ENCODE measurements around the gene SF3A2.
"Not testable (repeated sequence)": the region's sequence is repeated elsewhere in the genome, so short reads cannot be mapped to it uniquely, and the experiment has no call there.

SF3A2 gene

DNA sequence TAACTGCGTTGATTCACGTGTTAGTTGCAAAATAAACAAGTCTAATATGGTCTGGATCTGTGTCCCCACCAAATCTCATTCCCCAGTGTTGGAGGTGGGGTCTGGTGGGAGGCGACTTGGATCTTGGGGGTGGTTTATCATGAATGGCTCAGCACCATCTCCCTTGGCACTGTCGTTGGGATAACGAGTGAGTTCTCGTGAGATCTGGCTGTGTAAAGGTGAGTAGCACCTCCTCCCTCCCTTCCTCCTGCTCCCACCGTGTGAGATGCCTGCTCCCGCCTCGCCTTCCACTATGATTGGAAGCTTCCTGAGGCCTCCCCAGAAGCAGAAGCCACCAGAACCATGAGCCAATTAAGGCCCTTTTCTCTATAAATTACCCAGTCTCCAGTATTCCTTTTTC is 40.5 kb downstream of the SF3A2 start:
- no peak for DNase-seq

DNA sequence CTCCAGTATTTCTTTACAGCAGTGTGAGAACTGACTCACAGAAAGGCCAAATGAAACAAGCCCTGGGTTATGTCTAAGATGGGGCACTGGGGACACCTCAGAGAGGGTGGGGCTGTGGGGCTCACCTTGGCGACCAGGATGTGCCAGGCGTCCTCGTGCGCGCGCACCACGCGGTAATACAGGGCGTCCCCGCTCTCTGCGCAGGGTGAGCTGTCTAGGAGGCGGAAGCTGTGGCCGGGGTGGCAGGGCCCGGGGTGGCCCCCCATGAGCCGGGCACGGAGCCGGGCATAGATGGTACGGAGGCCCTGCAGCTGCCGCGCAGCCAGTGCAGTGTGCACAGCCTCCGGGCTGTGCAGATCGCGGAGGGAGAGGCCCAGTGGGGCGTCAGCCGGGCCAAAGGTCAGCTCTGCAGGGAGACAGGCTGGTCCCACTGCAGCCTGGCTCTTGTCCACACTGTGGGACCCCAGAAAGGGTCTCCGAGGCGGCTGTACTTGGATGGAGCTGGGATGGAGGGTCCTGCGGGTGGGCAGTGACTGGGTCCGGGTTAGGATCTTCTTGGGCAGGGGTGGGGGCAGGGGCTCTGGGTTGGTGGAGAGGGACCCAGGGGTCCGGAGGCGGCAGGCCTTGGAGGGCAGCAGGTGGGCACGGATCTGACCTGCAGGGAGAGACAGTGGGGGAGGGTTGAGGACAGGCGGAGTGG is 42.0 kb downstream of the SF3A2 start:
- no peak for DNase-seq

DNA sequence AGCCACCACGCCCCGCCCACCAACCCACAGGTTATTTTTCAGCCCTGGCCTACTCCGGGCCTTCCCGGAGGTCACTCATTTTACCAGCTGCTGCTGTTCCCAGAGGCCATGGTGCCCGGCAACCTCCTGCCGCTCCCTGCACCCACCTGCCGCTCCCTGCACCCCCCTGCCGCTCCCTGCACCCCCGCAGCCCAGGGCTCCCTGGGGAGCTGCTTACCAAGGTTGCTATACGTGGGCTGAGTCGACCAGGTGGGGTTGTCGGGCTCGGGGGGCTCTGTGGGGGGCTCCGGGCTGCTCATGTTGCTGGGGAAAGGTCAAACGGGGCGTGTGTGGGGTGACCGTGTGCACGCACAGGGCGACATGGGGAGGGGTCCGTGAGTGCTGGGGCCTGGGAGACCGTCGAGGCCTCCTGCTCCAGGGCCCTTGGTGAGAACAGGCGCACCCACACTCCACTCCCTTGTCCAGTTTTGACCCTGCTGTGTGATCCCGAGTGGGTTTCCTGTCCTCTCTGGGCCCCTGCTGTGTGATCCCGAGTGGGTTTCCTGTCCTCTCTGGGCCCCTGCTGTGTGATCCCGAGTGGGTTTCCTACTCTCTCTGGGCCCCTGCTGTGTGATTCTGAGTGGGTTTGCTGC is 44.1 kb downstream of the SF3A2 start:
- DNase-seq, result no peak

DNA sequence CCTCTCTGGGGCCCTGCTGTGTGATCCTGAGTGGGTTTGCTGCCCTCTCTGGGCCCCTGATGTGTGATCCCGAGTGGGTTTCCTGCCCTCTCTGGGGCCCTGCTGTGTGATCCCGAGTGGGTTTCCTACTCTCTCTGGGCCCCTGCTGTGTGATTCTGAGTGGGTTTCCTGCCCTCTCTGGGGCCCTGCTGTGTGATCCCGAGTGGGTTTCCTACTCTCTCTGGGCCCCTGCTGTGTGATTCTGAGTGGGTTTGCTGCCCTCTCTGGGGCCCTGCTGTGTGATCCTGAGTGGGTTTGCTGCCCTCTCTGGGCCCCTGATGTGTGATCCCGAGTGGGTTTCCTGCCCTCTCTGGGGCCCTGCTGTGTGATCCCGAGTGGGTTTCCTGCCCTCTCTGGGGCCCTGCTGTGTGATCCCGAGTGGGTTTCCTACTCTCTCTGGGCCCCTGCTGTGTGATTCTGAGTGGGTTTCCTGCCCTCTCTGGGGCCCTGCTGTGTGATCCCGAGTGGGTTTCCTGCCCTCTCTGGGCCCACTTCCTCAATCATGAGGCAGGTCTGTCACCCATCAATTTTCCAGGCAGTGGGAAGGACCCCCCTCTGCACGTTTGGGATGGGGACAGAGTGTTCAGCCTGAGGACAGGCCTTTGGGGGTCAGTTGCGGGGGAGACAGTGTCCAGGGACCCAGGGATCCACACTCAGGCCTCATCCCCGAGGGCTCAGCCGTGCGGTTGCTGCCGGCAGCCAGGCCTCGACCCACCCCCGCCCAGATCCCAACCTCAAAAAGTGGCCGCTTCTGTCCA is 44.8 kb downstream of the SF3A2 start:
- not testable (repeated sequence) for DNase-seq

DNA sequence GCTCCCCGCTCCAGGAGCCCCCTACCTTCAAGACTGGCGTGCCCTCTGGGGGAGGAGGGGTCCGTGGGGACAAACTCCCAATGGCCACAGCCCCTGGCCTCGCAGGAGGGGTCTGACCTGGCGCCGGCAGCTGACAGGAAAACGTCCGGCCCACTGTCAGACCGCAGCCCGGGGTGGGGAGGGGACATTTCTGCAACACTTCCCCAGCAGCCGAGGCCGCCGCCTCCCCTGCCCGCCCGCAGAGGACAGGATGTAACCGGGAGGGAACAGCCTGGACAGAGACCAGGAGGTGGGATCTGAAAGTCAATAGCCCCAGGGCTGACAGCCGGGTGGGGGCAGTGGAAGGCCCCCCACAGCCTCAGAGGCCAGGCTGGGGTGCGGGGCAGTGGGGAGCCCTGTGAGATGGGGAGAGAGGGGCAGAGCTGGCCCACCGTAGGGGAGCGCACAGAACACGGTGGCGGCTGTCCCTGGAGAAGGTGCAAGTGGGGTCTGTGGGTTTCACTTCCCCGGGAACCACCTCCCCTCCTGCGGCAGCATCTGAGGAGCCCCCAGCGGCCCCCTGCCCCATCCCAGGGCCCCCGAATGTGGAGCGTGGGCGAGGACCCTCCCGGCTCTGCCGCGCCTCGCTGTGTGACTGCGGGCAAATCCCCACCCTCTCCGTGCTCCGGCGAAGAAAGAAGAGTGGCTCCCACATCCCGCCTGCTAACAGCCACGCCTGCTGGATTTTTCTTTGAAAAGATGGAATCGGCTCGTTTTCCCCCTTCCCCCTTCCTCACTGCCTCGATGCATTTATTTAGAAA is 45.6 kb downstream of the SF3A2 start, which contains the start of gene PEAK3:
Gene PEAK3, minus strand, starts transcription at position 114 of the 800 bp plus-strand sequence. CDS start 1,244 bp downstream, outside the sequence.
- no peak for DNase-seq

DNA sequence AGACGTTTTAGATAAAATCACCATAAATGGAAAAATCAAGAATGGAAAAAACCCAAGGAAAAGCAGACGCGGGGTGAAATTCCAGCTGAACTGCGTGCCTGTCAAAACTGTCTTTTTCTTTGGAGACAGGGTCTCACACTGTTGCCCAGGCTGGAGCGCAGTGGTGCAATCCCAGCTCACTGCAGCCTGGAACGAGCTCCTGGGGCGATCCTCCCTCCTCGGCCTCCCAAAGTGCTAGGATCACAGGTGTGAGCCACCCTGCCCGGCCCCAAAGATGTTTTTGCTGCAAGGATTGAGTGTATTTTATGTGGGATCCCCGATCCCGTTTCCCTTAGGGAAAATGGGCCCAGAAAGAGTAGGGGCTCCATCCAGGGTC is 46.2 kb downstream of the SF3A2 start:
- no peak for DNase-seq

DNA sequence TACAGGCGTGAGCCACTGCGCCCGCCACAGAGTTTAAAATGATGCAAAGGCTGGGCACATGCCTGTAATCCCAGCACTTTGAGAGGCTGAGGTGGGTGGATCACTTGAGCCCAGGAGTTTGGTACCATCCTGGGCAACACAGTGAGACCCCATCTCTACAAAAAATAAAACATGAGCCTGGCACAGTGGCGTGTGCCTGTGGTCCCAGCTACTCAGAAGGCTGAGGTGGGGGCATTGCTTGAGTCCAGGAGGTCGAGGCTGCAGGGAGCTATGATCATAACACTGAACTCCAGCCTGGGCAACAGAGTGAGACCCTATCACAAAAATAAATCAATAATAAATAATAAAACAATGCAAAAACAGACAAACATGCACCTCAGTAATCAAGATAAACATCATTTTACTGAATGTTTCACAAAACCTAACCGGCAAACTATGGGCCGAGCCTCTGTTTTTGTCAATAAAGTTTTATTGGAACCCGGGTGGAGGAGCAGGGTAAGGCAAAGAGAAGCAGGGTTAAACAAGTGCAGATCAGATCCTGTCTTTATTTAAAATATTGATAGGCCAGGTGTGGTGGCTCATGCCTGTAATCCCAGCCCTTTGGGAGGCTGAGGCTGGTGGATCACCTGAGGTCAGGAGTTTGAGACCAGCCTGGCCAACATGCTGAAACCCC is 47.3 kb downstream of the SF3A2 start:
- no peak for DNase-seq

DNA sequence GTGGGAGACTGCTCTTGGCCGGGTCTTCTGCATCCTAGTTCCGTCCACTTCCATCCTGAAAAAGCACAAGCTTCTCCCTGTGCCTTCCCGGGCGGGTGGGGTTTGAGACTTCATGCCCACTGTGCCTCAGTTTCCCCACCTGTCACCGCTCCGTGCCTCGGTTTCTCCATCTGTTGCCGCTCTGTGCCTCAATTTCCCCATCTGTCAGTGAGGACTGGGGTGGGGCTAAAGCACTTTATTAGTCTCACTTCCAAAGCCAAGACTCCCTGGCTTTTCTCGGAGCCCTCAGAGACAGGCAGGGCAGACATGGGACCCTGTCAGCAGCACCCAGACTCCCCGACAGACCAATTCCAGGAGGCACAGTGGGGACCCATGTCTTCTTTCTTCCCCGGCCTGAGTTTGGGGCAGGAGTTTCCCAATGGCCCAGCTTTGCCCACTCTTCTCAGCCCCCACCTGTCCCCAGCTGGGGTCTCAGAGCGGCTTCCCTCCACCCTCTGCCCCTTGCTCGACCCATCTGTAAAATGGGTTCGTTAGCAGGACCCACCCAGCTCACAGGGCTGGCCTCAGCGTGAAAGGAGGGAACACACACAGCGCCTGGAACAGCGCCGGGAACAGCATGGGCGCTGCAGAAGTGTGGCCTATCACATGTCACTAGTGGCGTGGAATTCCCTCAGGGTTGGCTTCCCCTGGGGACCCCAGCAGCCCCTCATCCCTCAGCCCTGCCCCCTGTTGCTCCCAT is 49.9 kb downstream of the SF3A2 start:
- DNase-seq, result no peak

DNA sequence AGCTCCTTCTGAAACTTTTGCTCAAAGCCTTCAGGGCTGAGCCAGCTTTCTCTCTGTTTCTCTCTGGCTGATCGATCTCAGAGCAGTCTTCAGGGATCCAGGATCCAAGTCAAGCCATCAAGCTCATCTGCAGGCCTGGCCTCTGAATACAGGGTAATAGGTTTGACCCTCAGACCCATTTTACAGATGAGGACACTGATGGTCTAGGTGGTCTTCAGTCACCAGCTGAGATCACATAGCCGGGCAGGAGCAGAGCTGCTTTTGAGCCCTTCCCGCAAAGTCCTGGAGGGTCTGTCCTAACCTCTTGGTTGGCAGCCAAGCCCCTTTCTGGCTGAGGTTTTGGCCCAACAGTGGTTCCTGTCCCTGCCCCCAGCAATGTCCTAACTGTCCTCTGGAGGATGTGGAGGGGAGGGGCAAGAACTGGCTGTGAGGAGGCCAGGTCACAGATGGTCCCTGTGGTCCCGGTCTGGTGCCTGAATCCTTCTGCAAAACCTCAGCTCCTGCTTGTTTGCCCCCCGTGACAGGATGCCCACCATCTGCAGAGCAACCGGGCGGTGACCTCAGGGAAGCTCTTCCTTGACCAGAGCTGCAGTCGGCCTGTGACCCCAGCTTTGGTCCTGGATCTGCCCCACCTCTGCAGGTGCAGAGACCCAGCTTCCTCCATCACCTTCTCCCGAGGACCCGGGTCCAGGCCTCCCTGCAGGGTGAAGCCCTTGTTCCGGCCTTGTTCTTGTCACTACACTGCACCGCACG is 51.1 kb downstream of the SF3A2 start:
- DNase-seq, result no peak

DNA sequence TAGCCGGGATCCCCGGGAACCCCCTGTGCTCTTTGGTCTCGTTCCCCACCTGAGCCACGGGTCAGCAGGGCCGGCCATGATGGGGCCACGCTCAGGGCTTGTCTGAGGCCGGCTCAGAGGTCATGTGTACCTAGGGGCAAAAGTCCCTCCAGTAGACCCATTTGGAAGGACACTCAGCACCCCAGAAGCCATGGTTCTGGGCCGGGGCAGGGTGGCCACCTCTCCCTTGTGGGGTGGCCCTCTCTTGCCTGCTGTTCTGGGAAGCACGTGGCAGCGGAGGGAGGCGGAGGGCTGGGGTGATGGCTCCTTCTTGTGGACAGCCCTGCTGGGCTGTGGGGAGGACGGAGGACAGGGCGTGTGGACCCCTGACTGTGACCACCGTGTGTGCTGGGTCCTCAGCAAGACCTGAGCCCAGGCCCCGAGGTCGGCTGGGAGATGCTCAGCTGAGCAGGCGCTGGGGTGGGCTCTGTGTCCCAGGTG is 51.8 kb downstream of the SF3A2 start:
- DNase-seq, result no peak

DNA sequence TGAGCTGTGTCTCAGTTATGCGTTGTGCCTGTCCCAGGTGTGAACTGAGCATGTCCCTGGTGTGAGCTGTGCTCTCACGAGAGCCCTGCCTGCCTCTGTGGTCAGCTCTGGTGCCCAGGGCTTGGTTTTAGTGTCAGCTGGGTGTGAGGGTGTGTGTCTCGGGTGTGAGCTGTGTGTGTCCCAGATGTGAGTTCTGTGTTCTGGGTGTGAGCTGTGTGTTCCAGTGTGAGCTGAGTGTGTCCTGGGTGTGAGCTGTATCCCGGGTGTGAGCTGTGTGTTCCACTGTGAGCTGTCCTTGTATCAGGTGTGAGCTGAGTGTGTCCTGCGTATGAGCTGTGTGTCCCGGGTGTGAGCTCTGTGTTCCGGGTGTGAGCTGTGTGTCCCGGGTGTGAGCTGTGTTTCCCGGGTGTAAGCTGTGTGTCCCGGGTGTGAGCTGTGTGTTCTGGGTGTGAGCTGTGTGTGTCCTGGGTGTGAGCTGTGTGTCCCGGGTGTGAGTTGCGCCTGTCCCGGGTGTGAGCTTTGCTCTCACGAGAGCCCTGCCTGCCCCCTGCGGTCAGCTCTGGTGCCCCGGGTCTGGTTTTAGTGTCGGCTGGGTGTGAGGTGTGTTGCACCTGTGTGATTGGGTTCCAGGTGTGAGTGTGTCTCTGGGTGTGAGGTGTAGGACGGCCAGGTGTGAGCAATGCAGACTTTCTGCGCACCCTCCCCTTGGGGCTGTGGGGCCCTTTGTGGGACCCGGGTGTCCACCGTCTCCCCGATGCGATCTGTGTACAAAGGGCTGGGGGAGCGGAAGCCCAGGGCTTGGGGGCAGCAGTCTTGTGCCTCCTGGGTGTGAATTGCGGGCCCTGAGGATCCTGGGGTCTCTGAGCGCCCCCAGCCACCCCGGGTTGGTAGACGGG is 52.4 kb downstream of the SF3A2 start:
- DNase-seq, result no peak

DNA sequence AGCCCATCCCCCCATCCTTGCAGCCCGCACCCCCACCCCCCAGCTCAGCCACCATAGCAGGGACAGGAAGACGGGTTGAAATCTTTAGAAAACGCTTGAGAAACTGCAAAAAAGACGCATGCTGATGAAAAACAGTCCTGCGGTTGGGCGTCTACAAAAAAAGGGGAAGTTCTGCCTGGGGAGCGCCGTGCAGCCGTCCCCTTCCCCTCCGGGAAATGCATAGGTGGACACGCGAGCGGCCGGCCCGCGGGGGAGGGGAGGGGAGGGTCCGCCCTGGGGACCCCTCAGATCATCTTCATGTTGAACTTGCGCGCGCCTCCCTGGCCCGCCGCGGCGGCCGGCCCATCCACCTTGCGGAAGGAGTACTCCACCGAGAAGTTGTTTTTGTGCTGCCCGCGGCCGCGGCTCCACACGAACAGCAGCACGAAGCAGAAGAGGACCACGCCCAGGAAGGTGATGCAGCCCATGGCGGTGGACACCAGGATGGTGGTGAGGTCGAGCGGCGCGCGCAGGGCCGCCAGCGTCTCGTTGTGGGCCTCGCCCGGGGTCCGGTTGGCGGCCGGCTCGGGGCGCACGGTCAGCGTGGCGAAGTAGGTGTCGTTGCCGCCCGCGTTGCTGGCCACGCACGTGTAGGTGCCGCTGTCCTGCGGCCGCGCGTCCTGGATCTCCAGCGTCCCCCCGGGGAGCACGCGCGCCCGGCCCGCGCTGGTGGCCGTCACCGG is 53.3 kb downstream of the SF3A2 start:
- DNase-seq, result no peak

DNA sequence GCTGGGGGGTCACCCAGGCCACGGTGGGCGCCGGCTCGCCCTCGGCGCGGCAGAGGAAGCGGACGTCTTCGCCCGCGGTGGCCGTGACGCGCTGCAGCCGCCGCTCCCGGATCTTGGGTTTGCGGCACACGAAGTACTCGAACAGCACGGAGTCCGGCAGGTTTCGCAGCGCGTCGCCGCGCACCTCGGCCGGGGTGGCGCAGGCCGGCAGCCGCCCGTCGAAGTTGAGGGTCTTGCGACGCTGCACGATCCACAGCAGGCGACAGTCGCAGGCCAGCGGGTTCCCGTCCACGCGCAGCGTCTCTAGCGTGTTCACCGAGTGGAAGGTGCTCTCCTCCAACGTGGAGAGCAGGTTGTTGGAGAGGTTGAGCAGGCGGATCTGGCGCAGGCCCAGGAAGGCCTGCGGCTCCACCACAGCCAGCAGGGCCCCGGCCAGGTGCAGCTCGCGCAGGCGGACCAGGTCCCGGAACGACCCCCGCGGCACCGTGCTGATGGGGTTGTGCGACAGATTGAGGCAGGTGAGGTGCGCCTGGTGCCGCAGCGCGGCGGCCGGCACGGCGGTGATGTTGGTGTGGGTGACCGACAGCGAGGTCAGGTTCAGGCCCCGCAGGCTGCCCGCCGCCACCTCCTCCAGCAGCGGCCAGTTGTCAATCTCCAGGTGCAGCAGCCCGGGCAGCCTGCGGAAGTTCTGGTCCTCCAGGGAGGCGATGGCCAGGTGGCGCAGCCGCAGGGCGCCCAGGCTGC is 54.0 kb downstream of the SF3A2 start:
- DNase-seq, result no peak

DNA sequence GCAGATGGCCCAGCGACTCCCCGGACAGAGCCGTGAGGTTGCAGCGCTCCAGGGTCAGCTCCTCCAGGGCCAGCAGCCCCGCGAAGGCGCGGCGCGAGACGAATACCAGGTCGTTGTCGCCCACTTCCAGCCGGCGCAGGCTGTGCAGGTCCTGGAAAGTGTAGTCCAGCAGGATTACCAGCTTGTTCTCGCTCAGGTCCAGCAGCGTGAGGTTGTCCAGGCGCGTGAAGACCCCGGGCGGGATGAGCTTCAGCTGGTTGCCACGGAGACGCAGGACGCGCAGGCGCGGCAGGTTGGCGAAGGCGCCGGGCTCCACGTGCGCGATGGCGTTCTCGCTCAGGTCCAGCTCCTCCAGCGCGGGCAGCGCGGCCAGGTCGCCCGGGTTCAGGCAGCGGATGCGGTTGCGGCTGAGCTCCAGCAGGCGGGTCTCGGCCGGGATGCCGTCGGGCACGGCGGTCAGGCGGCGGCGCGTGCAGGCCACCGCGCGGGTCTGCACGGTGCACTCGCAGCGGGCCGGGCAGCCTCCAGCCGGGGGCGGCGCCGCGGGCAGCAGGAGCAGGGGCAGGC is 54.6 kb downstream of the SF3A2 start:
- DNase-seq, result no peak

DNA sequence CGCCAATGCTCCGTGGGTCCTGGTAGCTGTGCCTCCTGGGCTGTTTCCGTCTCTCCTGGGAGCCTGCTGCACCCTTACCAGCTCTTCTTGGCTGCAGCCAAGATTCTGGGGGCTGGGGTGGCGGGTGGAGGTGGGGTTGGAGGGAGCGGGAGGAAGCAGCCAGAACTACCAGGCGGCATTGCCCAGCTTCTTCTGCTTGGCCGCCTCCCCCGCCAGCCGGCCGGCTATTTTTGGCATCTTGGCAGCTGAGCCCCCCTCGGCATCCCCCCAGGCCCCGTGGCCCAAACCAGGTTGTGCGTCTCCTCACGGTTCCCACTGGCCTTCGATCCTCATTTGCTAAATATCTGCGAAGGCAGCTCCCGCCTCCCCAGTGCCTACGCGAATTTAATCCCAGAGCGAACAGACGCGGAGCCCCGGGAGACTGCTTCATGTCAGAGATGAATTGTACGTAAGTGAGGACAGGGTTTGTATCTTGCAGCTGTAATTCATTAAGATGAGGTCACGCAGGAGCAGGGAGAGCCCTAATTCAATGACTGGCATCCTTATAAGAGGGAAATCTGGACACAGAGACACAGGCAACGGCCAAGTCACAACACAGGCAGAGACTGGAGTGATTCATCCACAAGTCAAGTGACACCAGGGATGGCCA is 58.2 kb downstream of the SF3A2 start:
- DNase-seq, result no peak

DNA sequence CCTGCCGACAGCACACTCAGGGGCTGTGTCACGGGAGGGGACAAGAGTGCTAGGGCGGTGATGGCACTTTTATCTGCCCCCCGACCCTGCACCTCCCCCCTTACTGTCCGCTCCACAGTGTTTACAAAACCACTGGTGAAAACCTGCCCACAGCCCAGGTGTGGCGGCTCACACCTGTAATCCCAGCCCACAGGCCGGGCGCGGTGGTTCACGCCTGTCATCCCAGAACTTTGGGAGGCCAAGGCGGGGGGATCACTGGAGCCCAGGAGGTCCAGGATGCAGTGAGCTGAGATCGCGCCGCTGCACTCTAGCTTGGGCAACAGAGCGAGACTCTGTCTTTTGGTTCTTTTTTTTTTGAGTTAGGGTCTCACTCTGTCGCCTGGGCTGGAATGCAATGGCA is 59.5 kb downstream of the SF3A2 start:
- DNase-seq, result no peak

All from NCI-H1436 treated with DMSO at 0.1 percent for 48 hours (cell line).